Right lobe of liver (tissue), 4 donors: Measurements from ENCODE around the gene PITPNM3.

Source experiments
- POLR2A ChIP-seq: fragments of 450-650 bp; IDR thresholded peaks from one replicate; pipeline ENCODE4 v1.6.1; 2017; ENCODE audit warnings: antibody characterized with exemption, mild to moderate bottlenecking
- TF ChIP-seq, protein P1 (sequence below), 4 donors: fragments of 200-600 bp in 3 of 4; fragments of 450-650 bp in 1 of 4; IDR thresholded peaks; one replicate each; pipeline versions ENCODE4 v1.5.1 to v1.8.0; 2016 to 2022; ENCODE audit warnings: antibody characterized with exemption in 4 of 4, mild to moderate bottlenecking in 2 of 4
- donor health status: DM: no; HTN: no; CAD: no.
- donor health status: DM: no; HTN: no; CAD: no.
- donor health status: DM: no; HTN: yes; CAD: no.

DNA sequence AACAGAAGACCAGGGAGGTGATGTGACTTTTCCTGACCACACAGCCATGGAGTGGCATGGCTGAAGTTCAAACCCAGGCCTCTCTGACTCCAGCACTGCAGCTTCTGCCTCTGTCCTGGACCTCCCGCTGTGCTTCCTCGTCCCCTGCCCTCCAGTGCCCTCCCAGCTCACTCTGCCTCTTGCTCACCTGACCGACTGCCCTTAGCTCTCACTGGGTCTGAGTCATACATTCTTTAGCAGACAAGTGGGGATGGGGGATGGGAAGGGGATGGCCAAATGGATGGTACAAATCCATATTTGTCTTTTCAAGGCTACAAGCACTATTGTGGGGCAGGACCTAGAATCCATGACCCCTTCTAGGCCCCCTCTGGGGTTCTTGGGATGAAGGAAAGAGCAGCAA, 33.0 kb downstream of the PITPNM3 start:
- no peak for TF ChIP-seq POLR2A
- TF ChIP-seq, protein P1, sequence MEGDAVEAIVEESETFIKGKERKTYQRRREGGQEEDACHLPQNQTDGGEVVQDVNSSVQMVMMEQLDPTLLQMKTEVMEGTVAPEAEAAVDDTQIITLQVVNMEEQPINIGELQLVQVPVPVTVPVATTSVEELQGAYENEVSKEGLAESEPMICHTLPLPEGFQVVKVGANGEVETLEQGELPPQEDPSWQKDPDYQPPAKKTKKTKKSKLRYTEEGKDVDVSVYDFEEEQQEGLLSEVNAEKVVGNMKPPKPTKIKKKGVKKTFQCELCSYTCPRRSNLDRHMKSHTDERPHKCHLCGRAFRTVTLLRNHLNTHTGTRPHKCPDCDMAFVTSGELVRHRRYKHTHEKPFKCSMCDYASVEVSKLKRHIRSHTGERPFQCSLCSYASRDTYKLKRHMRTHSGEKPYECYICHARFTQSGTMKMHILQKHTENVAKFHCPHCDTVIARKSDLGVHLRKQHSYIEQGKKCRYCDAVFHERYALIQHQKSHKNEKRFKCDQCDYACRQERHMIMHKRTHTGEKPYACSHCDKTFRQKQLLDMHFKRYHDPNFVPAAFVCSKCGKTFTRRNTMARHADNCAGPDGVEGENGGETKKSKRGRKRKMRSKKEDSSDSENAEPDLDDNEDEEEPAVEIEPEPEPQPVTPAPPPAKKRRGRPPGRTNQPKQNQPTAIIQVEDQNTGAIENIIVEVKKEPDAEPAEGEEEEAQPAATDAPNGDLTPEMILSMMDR (IDR thresholded peaks at IDR 0.05): no peak
